NCI-H2196 treated with DMSO at 0.1 percent for 48 hours (cell line): ENCODE results near the gene NIFK.

Source experiments
- DNase-seq: peaks from one replicate; lab custom pipeline; 2025; ENCODE audit not compliant: unreplicated experiment; lab: John Stamatoyannopoulos, UW

NIFK gene

DNA sequence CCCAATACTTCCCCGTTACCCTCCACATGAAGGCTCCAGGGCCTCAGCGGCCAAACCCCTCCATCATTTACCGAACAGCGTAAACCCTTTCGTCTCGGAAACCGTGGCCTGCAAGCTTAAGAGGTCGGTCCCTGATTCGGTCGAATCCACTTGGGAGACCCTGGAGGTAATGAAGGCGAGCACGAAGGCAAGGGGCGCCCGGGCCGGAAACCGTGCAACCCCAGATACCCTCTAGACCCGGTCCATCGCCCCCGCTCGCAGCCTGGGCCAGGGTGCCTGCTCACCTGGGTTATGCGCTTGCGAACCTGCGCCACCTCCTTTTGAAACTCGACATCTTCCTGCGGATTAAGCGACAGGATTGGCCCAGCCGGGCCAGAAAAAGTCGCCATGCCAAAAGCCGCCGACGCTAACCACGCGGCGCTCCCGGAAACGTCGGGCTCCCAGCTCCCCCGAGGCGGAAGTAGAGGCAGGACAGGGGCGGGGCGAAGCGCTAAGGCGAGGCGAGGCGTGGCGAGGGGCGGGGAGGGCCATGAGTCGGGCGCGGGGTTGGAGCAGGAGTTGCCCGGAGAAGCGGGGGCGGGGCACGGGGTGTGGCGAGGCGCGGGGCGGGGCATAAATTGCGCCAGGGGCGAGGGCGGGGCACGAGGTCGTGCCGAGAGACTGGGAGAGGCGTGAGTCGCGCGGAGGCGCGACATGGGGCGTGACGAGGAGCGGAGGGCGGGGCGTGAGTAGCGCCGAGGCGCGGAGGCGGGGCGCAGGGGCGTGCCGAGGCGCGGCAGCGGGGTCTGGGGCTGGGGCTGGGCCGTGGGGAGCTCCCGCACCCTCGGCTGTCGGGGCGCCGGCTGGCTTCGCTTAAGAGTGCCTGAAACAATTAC is at the start of gene NIFK:
Gene NIFK, minus strand, starts transcription at position 414 of the 875 bp plus-strand sequence. Its CDS starts 25 bp downstream, at position 389.
- DNase-seq = peak; percentile 96

- DNase-seq = no peak
Observed at GRCh38 chr2:121783180-121783579, 46.5 kb upstream of the NIFK start.

GRCh38 chr2:121778741-121779487 is 42.2 kb upstream of the NIFK start:
- no peak for DNase-seq

GRCh38 chr2:121777699-121778058 is 41.0 kb upstream of the NIFK start:
- peak; percentile 28 for DNase-seq

GRCh38 chr2:121776885-121777698 is 40.4 kb upstream of the NIFK start:
- DNase-seq = no peak

- DNase-seq = no peak
Observed at GRCh38 chr2:121776361-121776760, 39.7 kb upstream of the NIFK start.

DNA sequence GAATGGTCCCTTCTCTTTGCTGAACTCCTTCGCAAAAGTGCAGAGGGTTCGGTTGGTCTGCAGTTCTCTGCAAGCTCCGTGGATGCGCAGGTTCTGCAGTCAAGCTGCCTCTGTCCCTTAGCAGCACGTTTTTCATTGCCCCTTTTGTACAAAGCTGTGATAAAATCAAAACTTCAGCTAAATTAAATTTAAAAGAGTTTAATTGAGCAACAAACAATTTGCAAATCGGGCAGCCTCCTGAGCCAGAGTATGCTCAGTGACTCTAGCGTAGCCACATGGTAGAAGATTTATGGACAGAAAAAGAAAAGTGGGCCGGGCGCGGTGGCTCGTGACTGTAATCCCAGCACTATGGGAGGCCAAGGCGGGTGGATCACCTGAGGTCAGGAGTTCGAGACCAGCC is 37.6 kb upstream of the NIFK start:
- DNase-seq = no peak

DNA sequence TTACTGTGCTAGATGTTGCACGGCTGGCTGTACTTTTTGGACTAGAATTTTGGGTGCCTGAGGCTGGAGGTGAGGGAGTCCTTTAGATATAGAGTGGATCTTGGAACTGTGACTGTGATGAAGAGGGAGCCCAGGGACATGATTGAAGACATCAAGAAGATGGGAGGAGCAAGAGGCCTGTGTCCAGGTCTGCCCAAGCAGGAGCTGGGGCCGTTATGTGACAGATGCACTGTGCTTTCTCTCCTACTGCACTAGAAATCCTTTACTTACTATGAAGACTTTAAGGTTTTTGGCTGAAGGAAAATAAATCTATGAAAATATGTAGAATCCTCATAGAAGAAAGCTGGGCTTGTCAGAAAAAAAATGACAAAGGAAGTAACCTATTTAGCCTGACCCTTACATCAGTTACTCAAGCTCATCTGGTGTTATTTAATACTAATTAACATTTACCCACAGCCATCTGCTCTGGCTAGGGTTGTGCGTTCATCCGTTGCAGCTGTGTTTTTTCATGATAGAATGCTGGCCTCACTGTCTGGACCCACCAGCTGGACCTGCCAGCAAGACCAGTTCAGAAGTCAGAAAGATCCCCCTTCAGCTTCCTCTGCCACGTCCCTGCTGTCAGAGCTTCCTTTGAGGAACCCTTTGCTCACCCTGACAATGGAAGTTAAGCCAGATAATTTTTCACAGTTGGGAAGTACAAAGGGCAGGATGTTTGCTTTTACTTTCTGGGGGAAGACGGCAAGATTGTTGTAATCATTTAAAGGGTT is 35.5 kb upstream of the NIFK start:
- DNase-seq = peak; percentile 76

DNA sequence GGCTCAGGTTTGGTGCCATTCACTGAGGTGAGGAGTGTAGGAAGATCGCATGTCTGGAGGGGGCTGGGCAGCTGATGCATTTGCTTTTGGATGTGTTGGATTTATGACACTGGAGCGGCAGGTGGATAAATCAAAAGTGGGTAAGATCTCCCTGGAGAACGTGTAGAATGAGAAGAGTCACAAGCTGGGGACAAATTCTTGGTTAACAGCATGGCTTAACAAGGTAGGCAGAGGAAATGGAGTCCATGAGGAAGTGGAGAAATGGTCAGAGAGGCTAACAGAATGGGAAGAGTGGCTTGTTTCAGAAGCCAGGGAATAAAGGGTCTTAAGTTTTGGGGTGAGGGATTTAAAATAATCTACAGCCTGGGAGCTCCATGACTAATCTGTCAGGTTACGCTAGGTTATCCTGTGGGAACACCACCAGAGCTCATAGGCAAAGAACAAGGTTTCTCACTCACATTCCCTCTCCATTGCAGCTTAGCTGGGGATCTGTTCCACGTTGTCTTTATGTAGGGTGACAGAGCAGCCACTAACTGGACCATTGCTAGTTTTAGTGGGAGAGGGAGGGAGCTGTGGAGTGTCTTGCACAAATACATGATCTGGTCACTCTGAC is 31.6 kb upstream of the NIFK start:
- DNase-seq = no peak

- DNase-seq = no peak
Observed at GRCh38 chr2:121766624-121767023, 29.9 kb upstream of the NIFK start.

- DNase-seq = no peak
Observed at GRCh38 chr2:121764681-121765228, 28.1 kb upstream of the NIFK start.

GRCh38 chr2:121755237-121756111 is 18.8 kb upstream of the NIFK start, which contains the start of gene TSN:
Gene TSN, plus strand, starts transcription at chr2:121755651. Its CDS starts 129 bp downstream, at chr2:121755780.
- DNase-seq = peak; percentile 95

- no peak for DNase-seq
Observed at GRCh38 chr2:121754851-121755236, 18.2 kb upstream of the NIFK start.

DNA sequence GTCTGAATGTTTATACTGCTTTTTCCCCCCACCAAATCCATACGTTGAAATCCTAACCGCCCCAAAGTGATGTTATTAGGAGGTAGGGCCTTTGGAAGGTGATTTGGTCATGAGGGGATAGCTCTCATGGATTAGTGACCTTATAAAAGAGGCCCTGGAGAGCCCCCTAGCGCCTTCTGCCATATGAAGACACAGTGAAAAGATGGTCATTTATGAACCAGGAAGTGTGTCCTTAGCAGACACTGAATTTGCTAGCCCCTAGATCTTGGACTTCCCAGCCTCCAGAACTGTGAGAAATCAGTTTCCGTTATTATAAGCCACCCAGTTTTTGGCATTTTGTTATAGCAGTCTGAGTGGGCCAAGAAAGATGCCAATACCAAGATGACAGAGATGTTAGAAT is 11.5 kb upstream of the NIFK start:
- no peak for DNase-seq

- DNase-seq = no peak
Observed at GRCh38 chr2:121746071-121746578, 9.4 kb upstream of the NIFK start.

- no peak for DNase-seq
Observed at GRCh38 chr2:121741450-121741849, 4.8 kb upstream of the NIFK start.

DNA sequence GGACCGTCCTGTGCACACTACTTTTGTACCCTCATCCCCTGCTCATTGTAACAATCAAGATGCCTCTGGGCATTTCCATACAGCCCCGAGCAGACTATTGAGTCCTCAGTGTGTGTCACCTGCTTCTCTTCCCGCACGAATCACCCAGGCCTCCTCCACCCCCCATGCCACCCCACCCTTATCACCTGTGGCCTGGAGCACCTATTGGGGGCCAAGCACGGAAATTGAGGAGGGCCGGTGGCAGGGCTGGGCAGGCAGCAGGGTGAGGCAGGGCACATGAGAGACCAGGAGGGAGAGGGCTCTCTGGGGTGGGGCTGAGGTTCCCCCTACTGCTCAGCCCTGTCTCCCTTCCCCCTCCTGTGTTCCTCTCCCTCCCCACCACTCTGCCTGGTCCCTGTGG is 4.3 kb upstream of the NIFK start:
- DNase-seq = no peak

DNA sequence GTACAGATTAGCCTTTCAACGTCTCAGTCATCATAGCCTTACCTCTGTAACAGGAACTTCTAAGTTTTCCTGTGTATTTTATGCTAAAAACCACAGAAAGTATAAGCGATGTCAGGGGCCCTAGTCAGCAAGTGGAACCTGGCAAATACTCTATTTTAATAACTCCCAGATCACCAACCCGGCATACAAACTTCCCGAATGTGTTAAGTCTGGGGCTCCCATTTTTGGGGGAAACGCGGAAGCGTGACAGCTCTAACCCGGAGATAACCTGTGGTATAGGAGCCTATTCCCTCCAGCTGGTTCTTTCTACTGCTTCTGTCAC is 574 bp downstream of the NIFK start:
- no peak for DNase-seq

DNA sequence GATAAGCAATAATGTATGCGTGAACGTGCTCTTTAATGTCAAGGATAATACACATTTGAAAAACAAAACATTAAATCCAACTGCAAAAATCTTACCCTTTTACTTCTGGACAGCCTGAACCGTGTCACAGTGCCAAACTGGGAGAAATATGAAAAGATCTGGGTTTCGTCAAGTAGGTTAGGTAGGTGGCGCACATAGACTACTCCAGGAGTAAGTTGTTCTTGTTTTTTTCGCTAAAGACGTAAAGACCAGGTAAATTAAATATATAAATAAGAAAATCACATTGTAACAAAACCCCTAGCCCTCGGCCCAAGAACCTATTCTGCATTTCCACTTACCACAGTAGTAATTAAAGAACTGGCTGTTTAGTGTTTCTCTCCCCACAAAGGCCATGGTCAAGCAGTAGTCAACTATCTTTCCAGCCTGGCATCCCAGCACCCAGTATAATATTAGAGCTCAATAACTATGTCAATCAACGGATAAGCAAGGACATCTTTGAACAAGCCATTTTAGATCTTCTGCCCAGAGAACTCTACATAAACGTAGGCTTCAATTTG is 1.1 kb downstream of the NIFK start:
- DNase-seq = peak; percentile 23
